GM04503 (cell line): ENCODE data around the gene APBB1.

Experiments used
- DNase-seq: peaks from one replicate; pipeline ENCODE4 v3.0.0-alpha.2; 2012; ENCODE audit warnings: low read depth

Gene APBB1

DNA sequence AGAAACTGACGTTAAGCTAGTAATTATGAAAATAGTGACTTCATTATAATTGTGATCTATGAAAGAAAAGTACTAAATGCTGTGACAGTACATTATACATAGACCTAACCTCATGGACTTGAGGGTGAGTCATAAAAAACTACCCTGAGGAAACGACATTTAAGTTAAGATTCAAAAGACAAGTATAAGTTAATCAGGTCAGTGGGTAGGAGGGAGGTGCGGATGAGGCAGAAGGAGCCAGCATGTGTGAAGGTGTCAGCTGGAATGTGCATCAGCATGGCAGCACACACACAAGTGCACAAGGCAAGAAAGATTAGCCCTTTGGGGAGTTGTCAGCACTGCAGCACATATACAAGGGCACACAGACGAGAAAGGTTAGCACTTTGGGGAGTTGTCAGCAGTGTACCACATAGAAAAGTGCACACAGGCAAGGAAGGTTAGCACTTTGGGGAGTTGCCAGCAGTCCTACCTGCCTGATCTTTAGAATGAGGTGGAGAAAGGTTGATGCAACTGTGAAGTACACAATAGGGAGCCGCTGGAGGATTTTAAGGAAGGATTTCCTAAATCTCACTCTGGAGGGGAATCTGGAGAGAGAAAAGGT lies 67.0 kb downstream of the APBB1 start:
- DNase-seq = no peak

DNA sequence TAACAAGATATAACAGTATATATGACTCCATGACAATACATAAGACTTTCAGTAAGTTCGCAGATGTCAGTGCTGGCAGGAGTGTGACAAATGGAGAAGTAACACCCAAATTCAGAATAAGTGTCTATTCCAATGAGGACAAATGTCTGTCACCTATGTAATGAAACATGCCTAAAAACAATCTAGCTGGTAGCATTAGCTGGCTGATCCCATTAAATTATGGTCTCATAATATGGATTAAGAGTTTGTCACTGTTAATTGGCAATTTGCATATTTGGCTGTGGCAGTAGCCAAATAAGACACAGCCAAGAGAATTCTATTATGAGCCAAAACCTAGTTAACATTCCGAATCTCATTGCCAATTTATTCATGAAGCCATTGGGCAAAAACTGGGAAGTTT lies 68.4 kb downstream of the APBB1 start:
- DNase-seq = no peak

- DNase-seq = no peak
Observed at GRCh38 chr11:6350043-6350442, 68.9 kb downstream of the APBB1 start.

DNA sequence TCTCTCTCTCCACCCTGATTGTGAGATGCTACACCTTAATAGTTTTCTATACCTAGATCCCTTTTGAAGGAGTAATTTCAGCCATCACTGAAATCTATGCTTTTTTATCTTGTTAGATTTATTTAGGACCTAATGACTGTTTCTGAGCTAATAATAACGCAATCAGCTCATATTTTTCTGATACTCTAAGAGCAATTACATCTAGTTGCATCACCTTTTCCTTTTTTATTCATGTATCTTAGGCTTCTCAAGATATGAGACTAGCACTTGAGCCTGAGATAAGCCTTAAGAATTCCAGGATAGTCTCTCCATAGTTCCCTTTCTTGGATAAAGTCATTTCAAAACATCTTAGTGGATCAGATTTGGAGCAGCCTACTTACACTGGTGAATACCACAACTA lies 73.5 kb downstream of the APBB1 start:
- no peak for DNase-seq
